ENCODE measurements around the gene TBC1D5.

DNA sequence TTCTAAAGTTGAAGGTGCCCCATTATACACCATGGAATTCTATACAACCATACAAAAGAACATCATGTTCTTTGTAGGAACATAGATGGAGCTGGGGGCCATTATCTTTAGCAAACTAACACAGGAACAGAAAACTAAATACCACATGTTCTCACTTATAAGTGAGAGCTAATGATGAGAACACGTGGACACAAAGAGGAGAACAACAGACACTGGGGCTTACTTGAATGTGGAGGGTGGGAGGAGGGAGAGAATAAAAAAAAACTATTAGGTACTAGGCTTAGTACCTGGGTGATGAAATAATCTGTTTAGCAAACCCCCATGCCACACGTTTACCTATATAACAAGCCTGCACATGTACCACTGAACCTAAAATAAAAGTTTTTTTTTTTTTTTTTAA lies 515.0 kb downstream of the TBC1D5 start:
- TF ChIP-seq, protein P1, sequence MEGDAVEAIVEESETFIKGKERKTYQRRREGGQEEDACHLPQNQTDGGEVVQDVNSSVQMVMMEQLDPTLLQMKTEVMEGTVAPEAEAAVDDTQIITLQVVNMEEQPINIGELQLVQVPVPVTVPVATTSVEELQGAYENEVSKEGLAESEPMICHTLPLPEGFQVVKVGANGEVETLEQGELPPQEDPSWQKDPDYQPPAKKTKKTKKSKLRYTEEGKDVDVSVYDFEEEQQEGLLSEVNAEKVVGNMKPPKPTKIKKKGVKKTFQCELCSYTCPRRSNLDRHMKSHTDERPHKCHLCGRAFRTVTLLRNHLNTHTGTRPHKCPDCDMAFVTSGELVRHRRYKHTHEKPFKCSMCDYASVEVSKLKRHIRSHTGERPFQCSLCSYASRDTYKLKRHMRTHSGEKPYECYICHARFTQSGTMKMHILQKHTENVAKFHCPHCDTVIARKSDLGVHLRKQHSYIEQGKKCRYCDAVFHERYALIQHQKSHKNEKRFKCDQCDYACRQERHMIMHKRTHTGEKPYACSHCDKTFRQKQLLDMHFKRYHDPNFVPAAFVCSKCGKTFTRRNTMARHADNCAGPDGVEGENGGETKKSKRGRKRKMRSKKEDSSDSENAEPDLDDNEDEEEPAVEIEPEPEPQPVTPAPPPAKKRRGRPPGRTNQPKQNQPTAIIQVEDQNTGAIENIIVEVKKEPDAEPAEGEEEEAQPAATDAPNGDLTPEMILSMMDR (conservative IDR thresholded peaks at IDR 0.05), result no peak
- TF ChIP-seq ZFX (IDR thresholded peaks at IDR 0.05), result no peak
